HepG2 (cell line): ENCODE measurements around the gene MAP1LC3A. TPM values are rescaled to one million over a fixed set of nuclear protein-coding genes. Genes with fewer than 3 reads are reported as not detected.

Source experiments
- ATRX ChIP-seq: sonication (generic); formaldehyde crosslinking; IDR thresholded peaks from 2 replicates; pipeline ENCODE4 v1.4.0; 2020; ENCODE audit warnings: missing genetic modification reagents, borderline replicate concordance
- GATA4 ChIP-seq: sonication (generic); IDR thresholded peaks from 2 replicates; pipeline ENCODE4 v1.6.1; 2016; ENCODE audit warnings: antibody characterized with exemption, low read depth, borderline replicate concordance
- GLI4 ChIP-seq: sonication (generic); formaldehyde crosslinking; IDR thresholded peaks from 2 replicates; pipeline ENCODE4 v1.5.1; 2020; ENCODE audit warnings: missing genetic modification reagents, mild to moderate bottlenecking, moderate library complexity, borderline replicate concordance
- HNRNPLL ChIP-seq: fragments of 200-400 bp; formaldehyde crosslinking; IDR thresholded peaks from 2 replicates; pipeline ENCODE4 v1.6.1; 2017; ENCODE audit warnings: mild to moderate bottlenecking, low read depth, low read length; ENCODE audit not compliant: poor library complexity, severe bottlenecking
- KDM6A ChIP-seq: IDR thresholded peaks from 2 replicates; pipeline ENCODE4 v1.6.1; 2016; ENCODE audit warnings: low read depth
- KLF9 ChIP-seq: IDR thresholded peaks from 2 replicates; pipeline ENCODE4 v1.6.1; 2016; ENCODE audit warnings: low read depth
- RARA ChIP-seq: IDR thresholded peaks from 2 replicates; pipeline ENCODE4 v1.6.1; 2016; ENCODE audit warnings: missing genetic modification reagents, missing compliant biosample characterization
- REL ChIP-seq: sonication (generic); formaldehyde crosslinking; conservative IDR thresholded peaks from 2 replicates; pipeline ENCODE4 v1.8.0; 2022; ENCODE audit warnings: mild to moderate bottlenecking, missing genetic modification reagents, moderate library complexity
- SATB2 ChIP-seq: sonication (generic); formaldehyde crosslinking; IDR thresholded peaks from 2 replicates; pipeline ENCODE4 v1.5.0; 2020; ENCODE audit warnings: missing genetic modification reagents
- SNRNP70 ChIP-seq: fragments of 200-400 bp; formaldehyde crosslinking; IDR thresholded peaks from 2 replicates; pipeline ENCODE4 v1.6.1; 2017; ENCODE audit warnings: mild to moderate bottlenecking, low read depth, low read length, moderate library complexity
- ZNF136 ChIP-seq: sonication (generic); formaldehyde crosslinking; IDR thresholded peaks from 2 replicates; pipeline ENCODE4 v1.8.1; 2022; ENCODE audit warnings: low read depth, mild to moderate bottlenecking, moderate library complexity, missing genetic modification reagents
- ZNF446 ChIP-seq: sonication (generic); formaldehyde crosslinking; IDR thresholded peaks from 2 replicates; pipeline ENCODE4 v1.5.0; 2020; ENCODE audit warnings: mild to moderate bottlenecking, missing genetic modification reagents
- ZSCAN29 ChIP-seq: sonication (generic); formaldehyde crosslinking; conservative IDR thresholded peaks from 2 replicates; pipeline ENCODE4 v1.4.0; 2020; ENCODE audit warnings: mild to moderate bottlenecking, missing genetic modification reagents
- polyA plus RNA-seq, 8 experiments: library from polyadenylated mRNA; depleted of rRNA in 3 of 8; stranded (reverse) in 7 of 8; unstranded in 1 of 8; fragments of >200 nt; fragmentation: Illumina TruSeq in 4 of 8; extraction: Trizol in 4 of 8; gene quantifications; 2 replicates each; pipeline versions ENCODE4 v1.2.1 to v1.2.3, GENCODE V29; 2011 to 2016; ENCODE audit warnings: low read depth in 4 of 8, missing spikeins in 1 of 8, mixed read lengths in 1 of 8; ENCODE audit not compliant: insufficient read depth in 1 of 8
- total RNA-seq, 5 experiments: library from RNA; depleted of rRNA; stranded (reverse); fragments of >200 nt; fragmentation: Illumina TruSeq; extraction: Trizol; gene quantifications; 2 replicates each; pipeline ENCODE4 v1.2.3, GENCODE V29; 2016; ENCODE audit warnings: low read depth in 1 of 5
- TF ChIP-seq, protein P1 (sequence below): IDR thresholded peaks from 2 replicates; pipeline ENCODE4 v1.6.1; 2016; ENCODE audit warnings: mild to moderate bottlenecking
- TF ChIP-seq, protein P2 (sequence below): IDR thresholded peaks from 2 replicates; pipeline ENCODE4 v1.6.1; 2016; ENCODE audit warnings: mild to moderate bottlenecking, missing biosample characterization, missing genetic modification reagents
- TF ChIP-seq, protein P3 (sequence below): sonication (generic); formaldehyde crosslinking; IDR thresholded peaks from 2 replicates; pipeline ENCODE4 v1.4.0; 2020; ENCODE audit warnings: mild to moderate bottlenecking, missing genetic modification reagents
- TF ChIP-seq, protein P4 (sequence below): sonication (generic); formaldehyde crosslinking; IDR thresholded peaks from 2 replicates; pipeline ENCODE4 v1.8.0; 2022; ENCODE audit warnings: mild to moderate bottlenecking, missing genetic modification reagents

The MAP1LC3A gene
- total and polyA plus RNA-seq, 2 of the 13 experiments (the other 11 are each of a cell fraction or from before 2014, with no cell fraction given) = not detected

DNA sequence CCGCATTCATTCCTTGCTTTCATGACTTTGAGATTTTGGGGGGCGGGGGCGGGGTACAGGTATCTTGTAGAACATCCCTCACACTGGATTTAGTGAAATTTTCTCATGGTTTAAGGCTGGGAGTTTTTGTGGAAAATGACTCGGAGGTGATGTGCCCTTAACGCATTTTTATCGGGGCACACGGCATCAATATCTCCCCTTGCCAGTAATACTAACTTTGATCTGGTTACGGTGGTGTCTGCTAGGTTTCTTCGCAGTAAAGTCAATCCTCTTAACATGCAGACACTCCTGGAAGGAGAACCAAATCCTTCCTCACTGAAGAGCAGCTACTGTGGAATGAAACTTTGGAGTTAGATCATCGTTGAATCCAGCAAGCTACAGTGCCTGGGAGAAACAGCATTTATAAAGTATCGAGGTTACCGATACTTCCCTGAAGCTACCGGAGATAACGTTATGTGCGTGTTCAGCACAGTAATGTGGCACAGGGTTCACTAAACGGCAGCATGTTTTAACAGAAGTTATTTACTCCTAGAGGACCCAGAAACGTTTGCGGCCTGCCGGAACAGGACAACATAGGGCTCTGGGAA, 43.5 kb upstream of the MAP1LC3A start (continued):
- TF ChIP-seq ZSCAN29 (CRISPR knock-in tag) (peak; percentile 64; the same call in 1 of the 2 replicates), HNRNPLL (peak; percentile 67), ZNF136 (CRISPR knock-in tag) (0 out of 2 replicates have a peak, but pooled peaks have one; percentile 2), SATB2 (CRISPR knock-in tag) (0 out of 2 replicates have a peak, but pooled peaks have one; percentile 40), KLF9 (peak; percentile 26; the same call in 1 of the 2 replicates), GLI4 (CRISPR knock-in tag) (no peak), ATRX (CRISPR knock-in tag) (no peak), RARA (no peak), ZNF446 (no peak; the same call in 1 of the 2 replicates), KDM6A (CRISPR knock-in tag) (0 out of 2 replicates have a peak, but pooled peaks have one; percentile 44), GATA4 (0 out of 2 replicates have a peak, but pooled peaks have one; percentile 38), REL (CRISPR knock-in tag) (0 out of 2 replicates have a peak, but pooled peaks have one; percentile 49), SNRNP70 (no peak)
- TF ChIP-seq, protein P1, sequence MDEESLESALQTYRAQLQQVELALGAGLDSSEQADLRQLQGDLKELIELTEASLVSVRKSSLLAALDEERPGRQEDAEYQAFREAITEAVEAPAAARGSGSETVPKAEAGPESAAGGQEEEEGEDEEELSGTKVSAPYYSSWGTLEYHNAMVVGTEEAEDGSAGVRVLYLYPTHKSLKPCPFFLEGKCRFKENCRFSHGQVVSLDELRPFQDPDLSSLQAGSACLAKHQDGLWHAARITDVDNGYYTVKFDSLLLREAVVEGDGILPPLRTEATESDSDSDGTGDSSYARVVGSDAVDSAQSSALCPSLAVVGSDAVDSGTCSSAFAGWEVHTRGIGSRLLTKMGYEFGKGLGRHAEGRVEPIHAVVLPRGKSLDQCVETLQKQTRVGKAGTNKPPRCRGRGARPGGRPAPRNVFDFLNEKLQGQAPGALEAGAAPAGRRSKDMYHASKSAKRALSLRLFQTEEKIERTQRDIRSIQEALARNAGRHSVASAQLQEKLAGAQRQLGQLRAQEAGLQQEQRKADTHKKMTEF (CRISPR knock-in tag) = no peak
- TF ChIP-seq, protein P2, sequence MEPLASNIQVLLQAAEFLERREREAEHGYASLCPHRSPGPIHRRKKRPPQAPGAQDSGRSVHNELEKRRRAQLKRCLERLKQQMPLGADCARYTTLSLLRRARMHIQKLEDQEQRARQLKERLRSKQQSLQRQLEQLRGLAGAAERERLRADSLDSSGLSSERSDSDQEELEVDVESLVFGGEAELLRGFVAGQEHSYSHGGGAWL (CRISPR knock-in tag) = no peak
- TF ChIP-seq, protein P3, sequence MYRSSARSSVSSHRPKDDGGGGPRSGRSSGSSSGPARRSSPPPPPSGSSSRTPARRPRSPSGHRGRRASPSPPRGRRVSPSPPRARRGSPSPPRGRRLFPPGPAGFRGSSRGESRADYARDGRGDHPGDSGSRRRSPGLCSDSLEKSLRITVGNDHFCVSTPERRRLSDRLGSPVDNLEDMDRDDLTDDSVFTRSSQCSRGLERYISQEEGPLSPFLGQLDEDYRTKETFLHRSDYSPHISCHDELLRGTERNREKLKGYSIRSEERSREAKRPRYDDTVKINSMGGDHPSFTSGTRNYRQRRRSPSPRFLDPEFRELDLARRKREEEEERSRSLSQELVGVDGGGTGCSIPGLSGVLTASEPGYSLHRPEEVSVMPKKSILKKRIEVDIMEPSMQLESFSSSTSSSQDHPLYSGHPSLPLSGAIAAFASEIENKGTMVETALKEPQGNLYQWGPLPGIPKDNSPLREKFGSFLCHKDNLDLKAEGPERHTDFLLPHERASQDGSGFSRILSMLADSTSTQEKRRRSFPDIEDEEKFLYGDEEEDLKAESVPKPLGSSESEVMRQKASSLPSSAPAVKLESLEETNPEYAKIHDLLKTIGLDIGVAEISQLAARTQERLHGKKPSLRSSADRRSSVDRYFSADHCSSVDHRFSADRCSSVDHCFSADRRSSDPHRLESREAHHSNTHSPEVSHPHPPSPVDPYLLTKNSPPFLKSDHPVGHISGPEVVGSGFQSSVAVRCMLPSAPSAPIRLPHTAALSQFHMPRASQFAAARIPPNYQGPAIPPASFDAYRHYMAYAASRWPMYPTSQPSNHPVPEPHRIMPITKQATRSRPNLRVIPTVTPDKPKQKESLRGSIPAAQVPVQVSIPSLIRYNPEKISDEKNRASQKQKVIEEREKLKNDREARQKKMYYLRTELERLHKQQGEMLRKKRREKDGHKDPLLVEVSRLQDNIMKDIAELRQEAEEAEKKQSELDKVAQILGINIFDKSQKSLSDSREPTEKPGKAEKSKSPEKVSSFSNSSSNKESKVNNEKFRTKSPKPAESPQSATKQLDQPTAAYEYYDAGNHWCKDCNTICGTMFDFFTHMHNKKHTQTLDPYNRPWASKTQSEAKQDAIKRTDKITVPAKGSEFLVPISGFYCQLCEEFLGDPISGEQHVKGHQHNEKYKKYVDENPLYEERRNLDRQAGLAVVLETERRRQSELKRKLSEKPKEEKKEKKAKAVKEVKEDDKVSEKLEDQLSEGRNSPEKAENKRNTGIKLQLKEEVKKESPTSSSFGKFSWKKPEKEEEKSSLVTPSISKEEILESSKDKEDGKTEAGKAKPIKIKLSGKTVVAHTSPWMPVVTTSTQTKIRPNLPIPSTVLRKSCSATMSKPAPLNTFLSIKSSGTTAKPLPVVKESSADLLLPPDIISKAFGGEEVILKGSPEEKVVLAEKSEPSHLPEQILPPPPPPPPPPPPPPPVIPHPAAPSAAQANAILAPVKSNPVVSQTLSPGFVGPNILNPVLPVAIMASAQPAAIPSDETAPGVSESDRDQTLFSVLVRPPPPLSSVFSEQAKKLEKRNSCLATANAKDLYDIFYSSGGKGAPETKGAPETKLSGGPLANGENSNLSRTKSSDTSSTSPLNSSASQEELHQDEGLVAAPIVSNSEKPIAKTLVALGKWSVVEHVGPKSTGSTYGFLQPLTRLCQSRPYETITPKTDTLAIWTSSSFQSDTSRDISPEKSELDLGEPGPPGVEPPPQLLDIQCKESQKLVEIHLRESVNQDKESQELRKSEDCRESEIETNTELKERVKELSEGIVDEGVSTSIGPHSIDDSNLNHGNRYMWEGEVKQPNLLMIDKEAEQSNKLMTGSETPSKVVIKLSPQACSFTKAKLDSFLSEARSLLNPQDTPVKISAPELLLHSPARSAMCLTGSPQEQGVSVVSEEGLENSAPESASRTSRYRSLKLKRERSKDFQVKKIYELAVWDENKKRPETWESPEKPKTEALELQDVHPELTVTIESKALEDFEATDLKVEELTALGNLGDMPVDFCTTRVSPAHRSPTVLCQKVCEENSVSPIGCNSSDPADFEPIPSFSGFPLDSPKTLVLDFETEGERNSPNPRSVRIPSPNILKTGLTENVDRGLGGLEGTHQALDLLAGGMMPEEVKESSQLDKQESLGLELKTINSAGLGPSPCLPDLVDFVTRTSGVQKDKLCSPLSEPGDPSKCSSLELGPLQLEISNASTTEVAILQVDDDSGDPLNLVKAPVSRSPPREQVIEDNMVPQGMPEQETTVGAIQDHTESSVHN (CRISPR knock-in tag) = no peak; the same call in 1 of the 2 replicates
- TF ChIP-seq, protein P4, sequence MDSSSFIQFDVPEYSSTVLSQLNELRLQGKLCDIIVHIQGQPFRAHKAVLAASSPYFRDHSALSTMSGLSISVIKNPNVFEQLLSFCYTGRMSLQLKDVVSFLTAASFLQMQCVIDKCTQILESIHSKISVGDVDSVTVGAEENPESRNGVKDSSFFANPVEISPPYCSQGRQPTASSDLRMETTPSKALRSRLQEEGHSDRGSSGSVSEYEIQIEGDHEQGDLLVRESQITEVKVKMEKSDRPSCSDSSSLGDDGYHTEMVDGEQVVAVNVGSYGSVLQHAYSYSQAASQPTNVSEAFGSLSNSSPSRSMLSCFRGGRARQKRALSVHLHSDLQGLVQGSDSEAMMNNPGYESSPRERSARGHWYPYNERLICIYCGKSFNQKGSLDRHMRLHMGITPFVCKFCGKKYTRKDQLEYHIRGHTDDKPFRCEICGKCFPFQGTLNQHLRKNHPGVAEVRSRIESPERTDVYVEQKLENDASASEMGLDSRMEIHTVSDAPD (CRISPR knock-in tag) = no peak
